Measurements from ENCODE around the gene MPND. TPM values are rescaled to one million over a fixed set of nuclear protein-coding genes. Genes with fewer than 3 reads are reported as not detected.

MPND gene
- total RNA-seq, 1 experiment from 2014 or later: 36.5 TPM

- in situ Hi-C loops (cut with HindIII; ENCODE audit: low pct_unique_long_range_greater_than_20kb, low sequenced_read_pairs): no loop called here
- DNase-seq (ENCODE audit: low read depth): no peak
Observed at GRCh38 chr19:4388337-4389063, 45.1 kb downstream of the MPND start.

- no peak for DNase-seq (ENCODE audit: low read depth)
- in situ Hi-C loops (cut with HindIII; ENCODE audit: low pct_unique_long_range_greater_than_20kb, low sequenced_read_pairs): no loop called here
Observed at GRCh38 chr19:4389064-4389375, 45.7 kb downstream of the MPND start.

GRCh38 chr19:4389511-4390016, 46.2 kb downstream of the MPND start:
- DNase-seq (ENCODE audit: low read depth): no peak
- in situ Hi-C loops (cut with HindIII; ENCODE audit: low pct_unique_long_range_greater_than_20kb, low sequenced_read_pairs): no loop called here

- DNase-seq (ENCODE audit: low read depth): no peak
- in situ Hi-C loops (cut with HindIII; ENCODE audit: low pct_unique_long_range_greater_than_20kb, low sequenced_read_pairs): no loop called here
Observed at GRCh38 chr19:4390017-4390566, 46.7 kb downstream of the MPND start.

GRCh38 chr19:4390567-4391305, 47.4 kb downstream of the MPND start:
- no peak for DNase-seq (ENCODE audit: low read depth)
- in situ Hi-C loops (cut with HindIII; ENCODE audit: low pct_unique_long_range_greater_than_20kb, low sequenced_read_pairs): no loop called here

- DNase-seq (ENCODE audit: low read depth): no peak
- in situ Hi-C loops (cut with HindIII; ENCODE audit: low pct_unique_long_range_greater_than_20kb, low sequenced_read_pairs): no loop called here
Observed at GRCh38 chr19:4391306-4391693, 47.9 kb downstream of the MPND start.

- in situ Hi-C loops (cut with HindIII; ENCODE audit: low pct_unique_long_range_greater_than_20kb, low sequenced_read_pairs): no loop called here
- DNase-seq (ENCODE audit: low read depth): no peak
Observed at GRCh38 chr19:4391701-4392483, 48.5 kb downstream of the MPND start.

- DNase-seq (ENCODE audit: low read depth): no peak
- in situ Hi-C loops (cut with HindIII; ENCODE audit: low pct_unique_long_range_greater_than_20kb, low sequenced_read_pairs): no loop called here
Observed at GRCh38 chr19:4393947-4394590, 50.7 kb downstream of the MPND start.

GRCh38 chr19:4396949-4397783, 53.8 kb downstream of the MPND start:
- in situ Hi-C loops (cut with HindIII; ENCODE audit: low pct_unique_long_range_greater_than_20kb, low sequenced_read_pairs): no loop called here
- no peak for DNase-seq (ENCODE audit: low read depth)

- peak; percentile 40 for DNase-seq (ENCODE audit: low read depth)
- in situ Hi-C loops (cut with HindIII; ENCODE audit: low pct_unique_long_range_greater_than_20kb, low sequenced_read_pairs): no loop called here
Observed at GRCh38 chr19:4399812-4400134, 56.4 kb downstream of the MPND start.

- in situ Hi-C loops (cut with HindIII; ENCODE audit: low pct_unique_long_range_greater_than_20kb, low sequenced_read_pairs): no loop called here
- DNase-seq (ENCODE audit: low read depth): peak; percentile 73
Observed at GRCh38 chr19:4400135-4400936, 57.0 kb downstream of the MPND start, which contains the start of gene SH3GL1. Gene SH3GL1, minus strand, starts transcription at chr19:4400547. Its CDS starts 179 bp downstream, at chr19:4400368.

- in situ Hi-C loops (cut with HindIII; ENCODE audit: low pct_unique_long_range_greater_than_20kb, low sequenced_read_pairs): no loop called here
Observed at GRCh38 chr19:4401769-4402170, 58.4 kb downstream of the MPND start.

GRCh38 chr19:4402171-4403004, 59.0 kb downstream of the MPND start, which contains the start of gene CHAF1A:
Gene CHAF1A, plus strand, starts transcription at chr19:4402640. Its CDS starts 123 bp downstream, at chr19:4402763.
- peak; percentile 100 for DNase-seq (ENCODE audit: low read depth)
- in situ Hi-C loops (cut with HindIII; ENCODE audit: low pct_unique_long_range_greater_than_20kb, low sequenced_read_pairs): no loop called here

More at GRCh38 chr19:4401769-4402170, 58.4 kb downstream of the MPND start:
- no peak for DNase-seq (ENCODE audit: low read depth)

GRCh38 chr19:4403005-4403761, 59.8 kb downstream of the MPND start:
- DNase-seq (ENCODE audit: low read depth): no peak
- in situ Hi-C loops (cut with HindIII; ENCODE audit: low pct_unique_long_range_greater_than_20kb, low sequenced_read_pairs): no loop called here

- in situ Hi-C loops (cut with HindIII; ENCODE audit: low pct_unique_long_range_greater_than_20kb, low sequenced_read_pairs): no loop called here
- no peak for DNase-seq (ENCODE audit: low read depth)
Observed at GRCh38 chr19:4405977-4406376, 62.6 kb downstream of the MPND start.
